IMR-90 (cell line): ENCODE results near the gene TMEM129. TPM values are rescaled to one million over a fixed set of nuclear protein-coding genes. Genes with fewer than 3 reads are reported as not detected.

Experiments used
- CHD1 ChIP-seq: IDR thresholded peaks from 2 replicates; pipeline ENCODE4 v1.6.1; 2012; ENCODE audit warnings: low read depth, low read length, improper control_type of control experiment
- RFX5 ChIP-seq: IDR thresholded peaks from 2 replicates; pipeline ENCODE4 v1.8.0; 2012; ENCODE audit warnings: low read depth, mild to moderate bottlenecking, low read length, moderate library complexity
- polyA plus RNA-seq, 3 experiments: library from polyadenylated mRNA; depleted of rRNA; stranded (reverse); fragments of >200 nt; gene quantifications; 2 replicates each; pipeline ENCODE4 v1.2.3, GENCODE V29; 2012; ENCODE audit warnings: low replicate concordance in 1 of 3
- total RNA-seq: library from RNA; depleted of rRNA; stranded (reverse); fragments of >200 nt; gene quantifications from 2 replicates; pipeline ENCODE4 v1.2.3, GENCODE V29; 2012

Gene TMEM129
- total and polyA plus RNA-seq, 2 of the 4 experiments (the other 2 are of a cell fraction), result 6.6 to 26.6 TPM

GRCh38 chr4:1728061-1728980 lies 7.2 kb upstream of the TMEM129 start (continued):
- TF ChIP-seq RFX5 (no peak), CHD1 (no peak)
